GM13977 (cell line): ENCODE data around the gene TMEM116.

Experiments used
- DNase-seq: peaks from one replicate; pipeline ENCODE4 v3.0.0; 2012; ENCODE audit warnings: low spot score
- CTCF ChIP-seq: IDR thresholded peaks from 2 replicates; pipeline ENCODE4 v1.5.1; 2012; ENCODE audit warnings: mild to moderate bottlenecking, control low read depth; ENCODE audit not compliant: insufficient read depth; ENCODE audit errors: extremely low read depth, missing control alignments
- in situ Hi-C: fragments of 300-500 bp; cut with MboI; formaldehyde crosslinking; loops from one replicate; pipeline ENCODE4 v1.12.0; 2022; ENCODE audit warnings: low sequenced_read_pairs, low pct_unique_long_range_greater_than_20kb, mixed read lengths, inconsistent platforms; ENCODE audit not compliant: unreplicated experiment

TMEM116 gene

GRCh38 chr12:111932241-111932640, 80.7 kb downstream of the TMEM116 start:
- in situ Hi-C loops: loop anchor here (25.0 kb wide), 2 partner anchors 230 to 455 kb away; partner anchors contain the start of gene HECTD4
- no peak for DNase-seq
- no peak for TF ChIP-seq CTCF

- DNase-seq: no peak
- in situ Hi-C loops: loop anchor here (25.0 kb wide), 2 partner anchors 235 to 460 kb away; partner anchors contain the start of gene HECTD4
- no peak for TF ChIP-seq CTCF
Observed at GRCh38 chr12:111927346-111927745, 85.6 kb downstream of the TMEM116 start.

GRCh38 chr12:111926631-111927030, 86.3 kb downstream of the TMEM116 start:
- in situ Hi-C loops: loop anchor here (25.0 kb wide), 2 partner anchors 236 to 461 kb away; partner anchors contain the start of gene HECTD4
- DNase-seq: no peak
- no peak for TF ChIP-seq CTCF

DNA sequence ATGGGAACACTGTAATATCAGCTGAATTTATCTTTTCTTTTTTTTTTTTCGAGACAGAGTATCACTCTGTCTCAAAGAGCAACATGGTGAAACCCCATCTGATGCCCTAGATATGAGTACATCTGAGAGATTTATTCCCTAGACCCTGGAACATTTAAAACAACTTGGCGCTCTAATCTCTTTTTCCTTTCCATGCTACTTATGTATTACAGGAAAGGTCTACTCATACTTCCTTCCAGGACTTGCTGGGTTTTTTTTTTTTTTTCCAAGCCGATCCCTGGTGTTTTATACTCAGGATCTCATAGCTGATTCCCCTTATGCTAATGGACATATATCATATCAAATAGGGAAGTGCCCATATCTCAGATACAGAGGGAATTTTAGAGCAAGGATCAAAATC, 87.8 kb downstream of the TMEM116 start:
- in situ Hi-C loops: loop anchor here (25.0 kb wide), 2 partner anchors 237 to 462 kb away; partner anchors contain the start of gene HECTD4
- no peak for TF ChIP-seq CTCF

GRCh38 chr12:111907740-111908139, 105.2 kb downstream of the TMEM116 start:
- in situ Hi-C loops: no loop called here
- TF ChIP-seq CTCF: no peak
- DNase-seq: no peak

More for the DNA sequence above, 87.8 kb downstream of the TMEM116 start:
- DNase-seq: no peak

GRCh38 chr12:111905502-111905901, 107.5 kb downstream of the TMEM116 start:
- no peak for DNase-seq
- in situ Hi-C loops: no loop called here
- TF ChIP-seq CTCF: no peak
